GM12878 (cell line): ENCODE data around the gene SUSD6. TPM values are rescaled to one million over a fixed set of nuclear protein-coding genes. Genes with fewer than 3 reads are reported as not detected.

Source experiments
- ATAC-seq: fragments of 200-7000 bp; cut with Tn5 transposase; 3 replicates; pipeline ENCODE4 v1.9.1; 2020; ENCODE audit warnings: mild to moderate bottlenecking, moderate library complexity
- BruUV-seq: library from RNA; stranded (reverse); fragments of 400-500 nt; replicated peaks from 2 replicates; lab custom pipeline; 2021; lab: Mats Ljungman, UMichigan
- CTCF ChIA-PET: fragments of 300-600 bp; sonication (Branson Sonifier 250); formaldehyde crosslinking; extraction: SDS; loops from one replicate; lab custom pipeline; 2021; ENCODE audit warnings: inconsistent platforms; lab: Yijun Ruan, JAX
- POLR2A ChIA-PET: fragments of 350-600 bp; formaldehyde crosslinking; extraction: SDS; loops from one replicate; lab custom pipeline; 2021; ENCODE audit warnings: inconsistent platforms; lab: Charles Lee
- RAD21 ChIA-PET: fragments of 300-600 bp; sonication (Branson Sonifier 250); formaldehyde crosslinking; loops from one replicate; lab custom pipeline; 2023; ENCODE audit warnings: antibody characterized with exemption; ENCODE audit not compliant: unreplicated experiment; lab: Charles Lee
- SMC1A ChIA-PET: fragments of 300-600 bp; sonication (Branson Sonifier 250); formaldehyde crosslinking; loops from one replicate; lab custom pipeline; 2023; ENCODE audit not compliant: unreplicated experiment, uncharacterized antibody; lab: Charles Lee
- DNase-seq: peaks from one replicate; pipeline ENCODE4 v3.0.0-alpha.2; 2011; ENCODE audit warnings: low read depth, low spot score
- FAIRE-seq: peaks from 3 replicates; lab custom pipeline; 2011; peaks lifted over from hg19 to GRCh38; lab: Jason Lieb, UNC
- H2AFZ ChIP-seq: 2 replicates; pipeline ENCODE4 v1.6.0; 2011; ENCODE audit warnings: low read depth, low read length, control low read depth; ENCODE audit not compliant: control insufficient read depth
- H3K27ac ChIP-seq: 2 replicates; pipeline ENCODE4 v1.5.1; 2011; ENCODE audit warnings: control low read depth; ENCODE audit not compliant: control insufficient read depth, insufficient read depth
- H3K27me3 ChIP-seq, 2 experiments: replicated peaks in 1 of 2; 2 replicates each; pipeline versions ENCODE4 v1.6.0 to v1.6.1; 2011; ENCODE audit warnings: low read length in 1 of 2; ENCODE audit not compliant: control insufficient read depth in 2 of 2, insufficient read depth in 2 of 2
- H3K36me3 ChIP-seq, 2 experiments: 2 replicates each; pipeline ENCODE4 v1.5.1; 2011; ENCODE audit warnings: low read length in 1 of 2; ENCODE audit not compliant: control insufficient read depth in 2 of 2, insufficient read depth in 2 of 2
- H3K4me1 ChIP-seq: 2 replicates; pipeline ENCODE4 v1.6.1; 2011; ENCODE audit warnings: mild to moderate bottlenecking, low read length, moderate library complexity, mixed read lengths; ENCODE audit not compliant: control insufficient read depth, insufficient read depth
- H3K4me2 ChIP-seq: 2 replicates; pipeline ENCODE4 v1.6.0; 2011; ENCODE audit warnings: control low read depth; ENCODE audit not compliant: control insufficient read depth, insufficient read depth
- H3K4me3 ChIP-seq: fragments of 200-600 bp; sonication (generic); 2 replicates; pipeline ENCODE4 v1.5.1; 2016
- H3K79me2 ChIP-seq: 2 replicates; pipeline ENCODE4 v1.6.0; 2011; ENCODE audit warnings: low read length; ENCODE audit not compliant: control insufficient read depth, insufficient read depth
- H3K9ac ChIP-seq: 2 replicates; pipeline ENCODE4 v1.8.0; 2011; ENCODE audit warnings: low read length, control low read depth, mixed read lengths; ENCODE audit not compliant: control insufficient read depth, insufficient read depth
- H3K9me3 ChIP-seq: replicated peaks from 3 replicates; pipeline ENCODE4 v1.5.1; 2011; ENCODE audit warnings: mild to moderate bottlenecking, low read length; ENCODE audit not compliant: control insufficient read depth, insufficient read depth
- H4K20me1 ChIP-seq: 2 replicates; pipeline ENCODE4 v1.6.0; 2011; ENCODE audit not compliant: control insufficient read depth, insufficient read depth
- ATF7 ChIP-seq: fragments of 450-650 bp; IDR thresholded peaks from 2 replicates; pipeline ENCODE4 v1.6.1; 2016; ENCODE audit warnings: low read depth, mild to moderate bottlenecking
- CBX3 ChIP-seq: fragments of 200-600 bp; sonication (generic); IDR thresholded peaks from 2 replicates; pipeline ENCODE4 v1.6.1; 2016; ENCODE audit warnings: low read depth, borderline replicate concordance
- HDAC2 ChIP-seq: fragments of 200-600 bp; sonication (generic); IDR thresholded peaks from 2 replicates; pipeline ENCODE4 v1.6.1; 2017
- KDM1A ChIP-seq: fragments of 200-600 bp; sonication (generic); IDR thresholded peaks from 2 replicates; pipeline ENCODE4 v1.6.1; 2016; ENCODE audit warnings: borderline replicate concordance
- MEF2B ChIP-seq: fragments of 450-650 bp; IDR thresholded peaks from 2 replicates; pipeline ENCODE4 v1.6.1; 2018; ENCODE audit warnings: mild to moderate bottlenecking, moderate library complexity; ENCODE audit not compliant: partially characterized antibody, poor library complexity, severe bottlenecking
- NRF1 ChIP-seq: conservative IDR thresholded peaks from 2 replicates; pipeline ENCODE4 v1.6.1; 2011; ENCODE audit warnings: mild to moderate bottlenecking, low read depth, low read length, improper control_type of control experiment
- POLR2A ChIP-seq: IDR thresholded peaks from 2 replicates; pipeline ENCODE4 v1.6.1; 2011; ENCODE audit warnings: low read depth, mild to moderate bottlenecking, low read length
- POLR2AphosphoS2 ChIP-seq: IDR thresholded peaks from 2 replicates; pipeline ENCODE4 v1.6.1; 2011; ENCODE audit warnings: low read depth, mild to moderate bottlenecking, low read length, improper control_type of control experiment, moderate library complexity
- RCOR1 ChIP-seq: conservative IDR thresholded peaks from 2 replicates; pipeline ENCODE4 v1.6.1; 2012; ENCODE audit warnings: low read depth, low read length, improper control_type of control experiment
- SIX5 ChIP-seq: IDR thresholded peaks from 2 replicates; pipeline ENCODE4 v1.6.1; 2011; ENCODE audit warnings: mild to moderate bottlenecking, low read depth, low read length, moderate library complexity; ENCODE audit not compliant: severe bottlenecking
- SMARCA5 ChIP-seq: fragments of 450-650 bp; IDR thresholded peaks from 2 replicates; pipeline ENCODE4 v1.6.1; 2017; ENCODE audit warnings: mild to moderate bottlenecking
- SP1 ChIP-seq: IDR thresholded peaks from one replicate; pipeline ENCODE4 v1.6.1; 2011; ENCODE audit warnings: low read depth, low read length
- YY1 ChIP-seq: IDR thresholded peaks from 2 replicates; pipeline ENCODE4 v1.6.1; 2011; ENCODE audit warnings: low read depth, mild to moderate bottlenecking, low read length
- ZNF384 ChIP-seq: IDR thresholded peaks from 2 replicates; pipeline ENCODE4 v1.6.1; 2012; ENCODE audit warnings: low read depth, mild to moderate bottlenecking, low read length, improper control_type of control experiment, borderline replicate concordance
- ZZZ3 ChIP-seq: IDR thresholded peaks from 2 replicates; pipeline ENCODE4 v1.6.1; 2011; ENCODE audit warnings: low read depth; ENCODE audit not compliant: control insufficient read depth, insufficient read length
- WGBS: methylation state at CpG from one replicate; pipeline ENCODE4 v1.1.6; 2016; ENCODE audit warnings: low lambda C conversion rate; ENCODE audit not compliant: insufficient replicate concordance, insufficient coverage; ENCODE audit errors: missing lambda C conversion rate; 5-methylcytosine and 5-hydroxymethylcytosine counted together
- in situ Hi-C: fragments of 300-500 bp; cut with MboI; formaldehyde crosslinking; loops from 9 replicates; pipeline ENCODE4 v1.14.3; 2018; ENCODE audit warnings: mixed read lengths
- intact Hi-C: fragments of 100-400 bp; cut with micrococcal nuclease; formaldehyde crosslinking; loops from one replicate; pipeline ENCODE4 v1.14.2; 2022; ENCODE audit not compliant: unreplicated experiment
- polyA plus RNA-seq, 11 experiments: library from polyadenylated mRNA; depleted of rRNA in 4 of 11; unstranded in 6 of 11; stranded (reverse) in 5 of 11; fragments of >200 nt; fragmentation: Nextera tagmentation in 4 of 11; fragmentation: Illumina TruSeq in 1 of 11; extraction: Ambion mirVana in 4 of 11; extraction: Trizol in 1 of 11; gene quantifications; 1 replicate in 1 of 11; 2 replicates in 10 of 11; pipeline versions ENCODE4 v1.2.1 to v1.2.3, GENCODE V29; 2011 to 2016; ENCODE audit warnings: inconsistent platforms in 2 of 11, missing spikeins in 2 of 11, low read depth in 1 of 11
- total RNA-seq, 4 experiments: library from RNA; depleted of rRNA in 3 of 4; stranded (reverse); fragments of >200 nt in 3 of 4; fragmentation: Illumina TruSeq in 1 of 4; extraction: Trizol in 1 of 4; gene quantifications; 2 replicates each; pipeline versions ENCODE4 v1.2.1 to v1.2.3, GENCODE V29; 2013 to 2021
- TF ChIP-seq, protein P1 (sequence below): fragments of 450-650 bp; formaldehyde crosslinking; IDR thresholded peaks from 2 replicates; pipeline ENCODE4 v1.5.0; 2022; ENCODE audit warnings: mild to moderate bottlenecking, missing genetic modification characterization

The SUSD6 gene
- total and polyA plus RNA-seq, 10 of the 15 experiments (the other 5 are each of a cell fraction or from before 2014, with no cell fraction given): 6.6 to 39.8 (median 20.2) TPM

DNA sequence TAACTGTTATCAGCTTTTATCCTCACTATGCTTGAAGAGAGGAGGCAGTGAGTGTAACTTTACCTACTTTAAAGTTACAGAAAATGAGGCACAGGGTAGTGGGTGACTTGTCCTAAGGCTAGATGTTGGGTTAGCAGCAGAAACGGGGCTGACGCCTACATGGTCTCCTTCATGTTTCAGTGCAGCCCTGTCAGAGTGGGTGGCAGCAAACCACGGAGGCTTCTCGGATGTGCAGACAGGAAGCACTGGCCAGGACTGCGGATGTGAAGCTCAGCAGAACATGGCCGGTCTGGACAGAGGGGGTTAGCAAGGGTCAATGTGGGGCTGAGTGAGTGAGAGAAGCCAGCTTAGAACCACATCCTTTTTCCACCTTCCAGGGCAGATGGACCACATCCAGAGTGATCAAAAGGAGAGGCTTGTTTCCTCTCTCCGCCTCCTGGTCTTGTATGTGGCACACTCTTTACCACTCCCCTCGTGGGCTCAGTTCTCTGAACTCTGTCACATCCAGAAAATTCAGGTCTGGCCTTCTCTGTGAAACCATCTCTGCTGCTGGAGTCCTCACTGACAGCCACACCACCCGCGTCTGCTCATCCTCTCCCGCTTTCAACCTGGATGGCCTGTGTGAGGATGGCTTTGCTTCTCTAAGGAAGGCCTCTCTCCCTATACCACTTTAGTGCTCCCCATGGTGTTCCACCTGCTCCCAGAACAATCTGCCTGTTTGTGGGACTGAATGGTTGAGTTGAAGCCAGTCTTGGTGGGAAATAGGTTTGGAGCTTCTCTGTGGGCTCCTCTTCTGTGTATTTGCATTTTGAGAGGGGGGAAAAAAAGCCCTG lies 14.1 kb downstream of the SUSD6 start:
- ATAC-seq (peak; percentile 93), FAIRE-seq (peak; percentile 66), DNase-seq (peak; percentile 88)
- H3K4me1 ChIP-seq: peaks cover 61% of the 10 kb centered on the region
- peak overlapping the region; percentile 65 for H3K4me2 ChIP-seq
- in situ Hi-C loops: no loop called here
- BruUV-seq: no TSS peak
- ChIA-PET RAD21 (interaction anchor here (1.6 to 4.0 kb wide), 4 partner anchors 10 to 23 kb away, joined by 5 to 39 read pairs (median 20); partner anchors contain the start of gene SUSD6), POLR2A (interaction anchor here (0.9 to 2.0 kb wide), 12 partner anchors 8 to 38 kb away, joined by 3 to 15 read pairs (median 4); no protein-coding TSS in a partner anchor), CTCF (interaction anchor here (0.8 to 2.9 kb wide), 7 partner anchors 9 to 105 kb away, joined by 3 to 10 read pairs (median 5); no protein-coding TSS in a partner anchor), SMC1A (interaction anchor here (0.8 to 17.8 kb wide), 7 partner anchors 8 to 67 kb away, joined by 3 to 336 read pairs (median 16); partner anchors contain the start of gene SUSD6)
- H3K9me3 ChIP-seq: no peaks in the 10 kb centered on the region
- peak overlapping the region; percentile 48 for H3K9ac ChIP-seq
- peak overlapping the region; percentile 82 for H3K27ac ChIP-seq
- 8% methylated on average over 11 of the region's 11 CpGs for WGBS
- intact Hi-C loops: no loop called here
- peaks cover 97% of the 10 kb centered on the region for H3K79me2 ChIP-seq
- no peaks in the 10 kb centered on the region for H3K27me3 ChIP-seq
- no peaks in the 10 kb centered on the region; a peak in 3 of 4 replicates for H3K36me3 ChIP-seq
- H2AFZ ChIP-seq: no peak overlapping the region
- no peaks in the 10 kb centered on the region for H4K20me1 ChIP-seq
- H3K4me3 ChIP-seq: peak overlapping the region; percentile 65
- TF ChIP-seq SP1 (peak; percentile 89), HDAC2 (no peak), SIX5 (no peak), CBX3 (no peak), NRF1 (no peak), RCOR1 (0 out of 2 replicates have a peak, but pooled peaks have one; percentile 50), MEF2B (peak; percentile 47), SMARCA5 (peak; percentile 61; the same call in 1 of the 2 replicates), POLR2AphosphoS2 (no peak), ZZZ3 (no peak), ATF7 (peak; percentile 45; the same call in 1 of the 2 replicates), YY1 (peak; percentile 93), POLR2A (peak; percentile 60; the same call in 1 of the 2 replicates), KDM1A (no peak), ZNF384 (no peak)
- TF ChIP-seq, protein P1, sequence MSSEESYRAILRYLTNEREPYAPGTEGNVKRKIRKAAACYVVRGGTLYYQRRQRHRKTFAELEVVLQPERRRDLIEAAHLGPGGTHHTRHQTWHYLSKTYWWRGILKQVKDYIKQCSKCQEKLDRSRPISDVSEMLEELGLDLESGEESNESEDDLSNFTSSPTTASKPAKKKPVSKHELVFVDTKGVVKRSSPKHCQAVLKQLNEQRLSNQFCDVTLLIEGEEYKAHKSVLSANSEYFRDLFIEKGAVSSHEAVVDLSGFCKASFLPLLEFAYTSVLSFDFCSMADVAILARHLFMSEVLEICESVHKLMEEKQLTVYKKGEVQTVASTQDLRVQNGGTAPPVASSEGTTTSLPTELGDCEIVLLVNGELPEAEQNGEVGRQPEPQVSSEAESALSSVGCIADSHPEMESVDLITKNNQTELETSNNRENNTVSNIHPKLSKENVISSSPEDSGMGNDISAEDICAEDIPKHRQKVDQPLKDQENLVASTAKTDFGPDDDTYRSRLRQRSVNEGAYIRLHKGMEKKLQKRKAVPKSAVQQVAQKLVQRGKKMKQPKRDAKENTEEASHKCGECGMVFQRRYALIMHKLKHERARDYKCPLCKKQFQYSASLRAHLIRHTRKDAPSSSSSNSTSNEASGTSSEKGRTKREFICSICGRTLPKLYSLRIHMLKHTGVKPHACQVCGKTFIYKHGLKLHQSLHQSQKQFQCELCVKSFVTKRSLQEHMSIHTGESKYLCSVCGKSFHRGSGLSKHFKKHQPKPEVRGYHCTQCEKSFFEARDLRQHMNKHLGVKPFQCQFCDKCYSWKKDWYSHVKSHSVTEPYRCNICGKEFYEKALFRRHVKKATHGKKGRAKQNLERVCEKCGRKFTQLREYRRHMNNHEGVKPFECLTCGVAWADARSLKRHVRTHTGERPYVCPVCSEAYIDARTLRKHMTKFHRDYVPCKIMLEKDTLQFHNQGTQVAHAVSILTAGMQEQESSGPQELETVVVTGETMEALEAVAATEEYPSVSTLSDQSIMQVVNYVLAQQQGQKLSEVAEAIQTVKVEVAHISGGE (CRISPR knock-in tag): no peak
